ENCODE results near the gene TLCD5. TPM values are rescaled to one million over a fixed set of nuclear protein-coding genes. Genes with fewer than 3 reads are reported as not detected.

Gene TLCD5
- total RNA-seq, 2 experiments from 2014 or later = 1.0 to 1.6 TPM

GRCh38 chr11:120334332-120334731 lies 9.2 kb downstream of the TLCD5 start:
- Mint-ChIP-seq H3K9me3 (no peaks in the 10 kb centered on the region), H3K36me3 (peaks cover 6% of the 10 kb centered on the region), H3K4me3 (no peak overlapping the region), H3K27me3 (peaks cover 30% of the 10 kb centered on the region), H3K27ac (no peak overlapping the region), H3K4me1 (ENCODE audit: low read depth) (peaks cover 21% of the 10 kb centered on the region)
- POLR2A ChIA-PET = no interaction called here
- intact Hi-C loops (cut with micrococcal nuclease) = loop anchor here (10.0 kb wide), 3 partner anchors 170 to 860 kb away; no protein-coding TSS in a partner anchor
- DNase-seq = no peak
- CTCF ChIA-PET = interaction anchor here (0.6 to 2.9 kb wide), 12 partner anchors 11 to 1801 kb away, joined by 3 to 31 read pairs (median 4); no protein-coding TSS in a partner anchor

GRCh38 chr11:120334894-120335462 lies 9.9 kb downstream of the TLCD5 start:
- peak; percentile 55 for DNase-seq
- H3K27ac Mint-ChIP-seq = no peak overlapping the region
- H3K36me3 Mint-ChIP-seq = peaks cover 6% of the 10 kb centered on the region
- intact Hi-C loops (cut with micrococcal nuclease) = loop anchor here (10.0 kb wide), 3 partner anchors 170 to 860 kb away; no protein-coding TSS in a partner anchor
- H3K4me3 Mint-ChIP-seq = peak overlapping the region; percentile 66
- no peaks in the 10 kb centered on the region for H3K9me3 Mint-ChIP-seq
- peaks cover 25% of the 10 kb centered on the region for H3K4me1 Mint-ChIP-seq (ENCODE audit: low read depth)
- ChIA-PET POLR2A (no interaction called here), CTCF (interaction anchor here (0.6 to 2.9 kb wide), 26 partner anchors 9 to 617 kb away, joined by 3 to 31 read pairs (median 4); partner anchors contain the start of gene GRIK4)
- peaks cover 37% of the 10 kb centered on the region for H3K27me3 Mint-ChIP-seq

GRCh38 chr11:120335556-120335907 lies 10.4 kb downstream of the TLCD5 start:
- ChIA-PET CTCF (interaction anchor here (0.6 to 2.9 kb wide), 26 partner anchors 9 to 617 kb away, joined by 3 to 31 read pairs (median 4); partner anchors contain the start of gene GRIK4), POLR2A (no interaction called here)
- Mint-ChIP-seq H3K27ac (no peak overlapping the region), H3K9me3 (no peaks in the 10 kb centered on the region), H3K4me1 (ENCODE audit: low read depth) (peaks cover 29% of the 10 kb centered on the region), H3K27me3 (peaks cover 38% of the 10 kb centered on the region), H3K36me3 (peaks cover 7% of the 10 kb centered on the region), H3K4me3 (peak overlapping the region; percentile 52)
- intact Hi-C loops (cut with micrococcal nuclease) = loop anchor here (10.0 kb wide), 3 partner anchors 169 to 859 kb away; no protein-coding TSS in a partner anchor
- no peak for DNase-seq

- ChIA-PET POLR2A (no interaction called here), CTCF (interaction anchor here (0.9 to 2.9 kb wide), 12 partner anchors 9 to 350 kb away, joined by 3 to 31 read pairs (median 4); partner anchors contain the start of gene GRIK4)
- intact Hi-C loops (cut with micrococcal nuclease) = loop anchor here (1.0 to 10.0 kb wide), 6 partner anchors 8 to 859 kb away; no protein-coding TSS in a partner anchor
Measured at GRCh38 chr11:120335908-120336640, 11.0 kb downstream of the TLCD5 start, which contains the start of gene ARHGEF12. TSS of gene ARHGEF12 (plus strand) at chr11:120336413. CDS start at chr11:120337244, 831 bp downstream.

GRCh38 chr11:120336641-120337354 lies 11.7 kb downstream of the TLCD5 start:
- Mint-ChIP-seq H3K4me1 (ENCODE audit: low read depth) (peaks cover 34% of the 10 kb centered on the region), H3K27me3 (peaks cover 40% of the 10 kb centered on the region), H3K36me3 (peaks cover 8% of the 10 kb centered on the region), H3K9me3 (no peaks in the 10 kb centered on the region), H3K4me3 (peak overlapping the region; percentile 88), H3K27ac (no peak overlapping the region)
- intact Hi-C loops (cut with micrococcal nuclease) = loop anchor here (1.0 to 10.0 kb wide), 6 partner anchors 8 to 858 kb away; no protein-coding TSS in a partner anchor
- DNase-seq = peak; percentile 42
- POLR2A ChIA-PET = no interaction called here
- CTCF ChIA-PET = interaction anchor here (1.9 to 2.9 kb wide), 3 partner anchors 13 to 349 kb away, joined by 6 to 31 read pairs (median 9); partner anchors contain the start of gene GRIK4

More at GRCh38 chr11:120335908-120336640, 11.0 kb downstream of the TLCD5 start, which contains the start of gene ARHGEF12:
- peak within 1 kb of the TSS; percentile 88 for H3K4me3 Mint-ChIP-seq
- H3K9me3 Mint-ChIP-seq = no peaks in the 10 kb centered on the region
- peaks cover 34% of the 10 kb centered on the region for H3K4me1 Mint-ChIP-seq (ENCODE audit: low read depth)
- H3K27me3 Mint-ChIP-seq = peaks cover 37% of the 10 kb centered on the region
- peak; percentile 88 for DNase-seq
- H3K36me3 Mint-ChIP-seq = peaks cover 8% of the 10 kb centered on the region
- no peak within 1 kb of the TSS for H3K27ac Mint-ChIP-seq

- ChIA-PET POLR2A (no interaction called here), CTCF (no interaction called here)
- H3K27me3 Mint-ChIP-seq = peaks cover 47% of the 10 kb centered on the region
- intact Hi-C loops (cut with micrococcal nuclease) = loop anchor here (2.0 to 10.0 kb wide), 5 partner anchors 89 to 857 kb away; no protein-coding TSS in a partner anchor
- peak overlapping the region; percentile 15 for H3K27ac Mint-ChIP-seq
- H3K4me3 Mint-ChIP-seq = peak overlapping the region; percentile 88
- H3K36me3 Mint-ChIP-seq = peaks cover 11% of the 10 kb centered on the region
- no peak for DNase-seq
- H3K4me1 Mint-ChIP-seq (ENCODE audit: low read depth) = peaks cover 34% of the 10 kb centered on the region
- no peaks in the 10 kb centered on the region for H3K9me3 Mint-ChIP-seq
Measured at GRCh38 chr11:120337355-120338106, 12.4 kb downstream of the TLCD5 start.

GRCh38 chr11:120338107-120338933 lies 13.2 kb downstream of the TLCD5 start:
- intact Hi-C loops (cut with micrococcal nuclease) = loop anchor here (10.0 kb wide), 3 partner anchors 166 to 856 kb away; no protein-coding TSS in a partner anchor
- H3K27me3 Mint-ChIP-seq = peaks cover 48% of the 10 kb centered on the region
- H3K36me3 Mint-ChIP-seq = peaks cover 11% of the 10 kb centered on the region
- H3K9me3 Mint-ChIP-seq = no peaks in the 10 kb centered on the region
- H3K27ac Mint-ChIP-seq = peak overlapping the region; percentile 15
- H3K4me3 Mint-ChIP-seq = peak overlapping the region; percentile 88
- ChIA-PET CTCF (no interaction called here), POLR2A (no interaction called here)
- H3K4me1 Mint-ChIP-seq (ENCODE audit: low read depth) = peaks cover 34% of the 10 kb centered on the region
- DNase-seq = no peak

- DNase-seq = no peak
- CTCF ChIA-PET = interaction anchor here (1.2 kb wide), 1 partner anchor 13 kb away, joined by 5 read pairs; no protein-coding TSS in a partner anchor
- POLR2A ChIA-PET = no interaction called here
- Mint-ChIP-seq H3K27me3 (peaks cover 45% of the 10 kb centered on the region), H3K4me3 (no peak overlapping the region), H3K36me3 (peaks cover 11% of the 10 kb centered on the region), H3K9me3 (no peaks in the 10 kb centered on the region), H3K27ac (no peak overlapping the region), H3K4me1 (ENCODE audit: low read depth) (peaks cover 40% of the 10 kb centered on the region)
- intact Hi-C loops (cut with micrococcal nuclease) = loop anchor here (10.0 kb wide), 3 partner anchors 165 to 855 kb away; no protein-coding TSS in a partner anchor
Measured at GRCh38 chr11:120339394-120339890, 14.3 kb downstream of the TLCD5 start.

- intact Hi-C loops (cut with micrococcal nuclease) = loop anchor here (5.0 kb wide), 1 partner anchor 497 kb away; no protein-coding TSS in a partner anchor
- POLR2A ChIA-PET = no interaction called here
Measured at GRCh38 chr11:120340529-120340928, 15.4 kb downstream of the TLCD5 start.

GRCh38 chr11:120342226-120342625 lies 17.1 kb downstream of the TLCD5 start:
- Mint-ChIP-seq H3K4me3 (no peak overlapping the region), H3K4me1 (ENCODE audit: low read depth) (peaks cover 50% of the 10 kb centered on the region), H3K27ac (no peak overlapping the region), H3K27me3 (peaks cover 59% of the 10 kb centered on the region), H3K9me3 (no peaks in the 10 kb centered on the region), H3K36me3 (peaks cover 6% of the 10 kb centered on the region)
- ChIA-PET POLR2A (no interaction called here), CTCF (no interaction called here)
- intact Hi-C loops (cut with micrococcal nuclease) = loop anchor here (5.0 kb wide), 1 partner anchor 495 kb away; no protein-coding TSS in a partner anchor
- no peak for DNase-seq

More at GRCh38 chr11:120340529-120340928, 15.4 kb downstream of the TLCD5 start:
- Mint-ChIP-seq H3K36me3 (peaks cover 11% of the 10 kb centered on the region), H3K4me3 (no peak overlapping the region), H3K4me1 (ENCODE audit: low read depth) (peaks cover 46% of the 10 kb centered on the region), H3K9me3 (no peaks in the 10 kb centered on the region), H3K27me3 (peaks cover 50% of the 10 kb centered on the region), H3K27ac (no peak overlapping the region)
- CTCF ChIA-PET = no interaction called here
- DNase-seq = no peak

Data from activated CD4-positive, alpha-beta memory T cell treated with anti-CD3 and anti-CD28 coated beads for 36 hours (primary cell).